H1 (cell line): ENCODE measurements around the gene TNF. TPM values are rescaled to one million over a fixed set of nuclear protein-coding genes. Genes with fewer than 3 reads are reported as not detected.

ENCODE experiments used
- ATF3 ChIP-seq: IDR thresholded peaks from 2 replicates; pipeline ENCODE4 v1.6.1; 2011; ENCODE audit warnings: low read depth, mild to moderate bottlenecking, low read length; ENCODE audit not compliant: insufficient read depth
- BACH1 ChIP-seq: IDR thresholded peaks from 2 replicates; pipeline ENCODE4 v1.6.1; 2012; ENCODE audit warnings: low read length, improper control_type of control experiment
- BCL11A ChIP-seq, 2 experiments: IDR thresholded peaks; one replicate each; pipeline ENCODE4 v1.6.1; 2011; ENCODE audit warnings: low read depth in 2 of 2, low read length in 2 of 2, mild to moderate bottlenecking in 2 of 2
- BRCA1 ChIP-seq: IDR thresholded peaks from 2 replicates; pipeline ENCODE4 v1.6.1; 2012; ENCODE audit warnings: low read depth, low read length, improper control_type of control experiment
- CBX5 ChIP-seq: fragments of 300-800, 300-1000 bp; sonication (generic); IDR thresholded peaks from 2 replicates; pipeline ENCODE4 v1.7.1; 2016; ENCODE audit warnings: antibody characterized with exemption, low read length, low read depth
- CBX8 ChIP-seq: fragments of 300-800, 300-1000 bp; sonication (generic); IDR thresholded peaks from 2 replicates; pipeline ENCODE4 v1.7.1; 2016; ENCODE audit warnings: low read depth, low read length, borderline replicate concordance
- CHD2 ChIP-seq: IDR thresholded peaks from 2 replicates; pipeline ENCODE4 v1.6.1; 2012; ENCODE audit warnings: low read length, improper control_type of control experiment
- CTBP2 ChIP-seq: IDR thresholded peaks from 2 replicates; pipeline ENCODE4 v1.7.0; 2011; ENCODE audit warnings: borderline replicate concordance, mild to moderate bottlenecking, moderate library complexity, mixed read lengths, low read length; ENCODE audit not compliant: insufficient read depth, insufficient read length
- EGR1 ChIP-seq: IDR thresholded peaks from 2 replicates; pipeline ENCODE4 v1.6.1; 2011; ENCODE audit warnings: low read depth, low read length, borderline replicate concordance
- HDAC6 ChIP-seq: IDR thresholded peaks from one replicate; pipeline ENCODE4 v1.7.1; 2012; ENCODE audit warnings: low read depth, mild to moderate bottlenecking, inconsistent platforms, low read length, moderate library complexity
- JUND ChIP-seq: IDR thresholded peaks from 2 replicates; pipeline ENCODE4 v1.6.1; 2011; ENCODE audit warnings: mild to moderate bottlenecking, improper control_type of control experiment, low read length
- KDM1A ChIP-seq: fragments of 200-600, 300-600 bp; sonication (generic); IDR thresholded peaks from 2 replicates; pipeline ENCODE4 v1.7.1; 2016; ENCODE audit warnings: mild to moderate bottlenecking, low read length, borderline replicate concordance
- KDM4A ChIP-seq: IDR thresholded peaks from one replicate; pipeline ENCODE4 v1.7.1; 2012; ENCODE audit warnings: low read depth, mild to moderate bottlenecking, moderate library complexity, low read length, inconsistent platforms; ENCODE audit not compliant: severe bottlenecking
- MAFK ChIP-seq: IDR thresholded peaks from 2 replicates; pipeline ENCODE4 v1.6.1; 2012; ENCODE audit warnings: low read depth, mild to moderate bottlenecking, improper control_type of control experiment, low read length
- MAX ChIP-seq: IDR thresholded peaks from 2 replicates; pipeline ENCODE4 v1.6.1; 2012; ENCODE audit warnings: inconsistent platforms
- NANOG ChIP-seq: IDR thresholded peaks from 2 replicates; pipeline ENCODE4 v1.6.1; 2011; ENCODE audit warnings: low read length, low read depth, mild to moderate bottlenecking, inconsistent platforms; ENCODE audit not compliant: insufficient read depth, poor library complexity, severe bottlenecking
- RBBP5 ChIP-seq: IDR thresholded peaks from 2 replicates; pipeline ENCODE4 v1.7.1; 2012; ENCODE audit warnings: low read depth, mild to moderate bottlenecking, inconsistent platforms, low read length, moderate library complexity, borderline replicate concordance
- RXRA ChIP-seq: IDR thresholded peaks from 2 replicates; pipeline ENCODE4 v1.6.1; 2011; ENCODE audit warnings: low read depth, mild to moderate bottlenecking, low read length, moderate library complexity; ENCODE audit not compliant: insufficient read depth
- SAP30 ChIP-seq: fragments of 300-600 bp; sonication (generic); IDR thresholded peaks from 2 replicates; pipeline ENCODE4 v1.7.1; 2012; ENCODE audit warnings: low read length, moderate library complexity, mild to moderate bottlenecking, inconsistent platforms; ENCODE audit not compliant: insufficient read depth, insufficient replicate concordance
- SP2 ChIP-seq: IDR thresholded peaks from 2 replicates; pipeline ENCODE4 v1.6.1; 2012; ENCODE audit warnings: mild to moderate bottlenecking, low read length, inconsistent platforms
- TAF1 ChIP-seq: IDR thresholded peaks from 2 replicates; pipeline ENCODE4 v1.6.1; 2011; ENCODE audit warnings: mild to moderate bottlenecking, low read depth, low read length
- TBP ChIP-seq: IDR thresholded peaks from 2 replicates; pipeline ENCODE4 v1.6.1; 2011; ENCODE audit warnings: low read depth, low read length, improper control_type of control experiment
- polyA plus RNA-seq, 7 experiments: library from polyadenylated mRNA; depleted of rRNA in 3 of 7; stranded (reverse) in 5 of 7; unstranded in 2 of 7; fragments of >200 nt in 5 of 7; fragments of 200-250 nt in 2 of 7; gene quantifications; 1 replicate in 5 of 7; 2 replicates in 1 of 7; 4 replicates in 1 of 7; pipeline versions ENCODE4 v1.2.1 to v1.2.3, GENCODE V29; 2011 to 2013; ENCODE audit warnings: missing spikeins in 2 of 7, mixed read lengths in 2 of 7
- total RNA-seq: library from RNA; stranded (reverse); fragmentation: NEBNext Ultra II Directional; extraction: Animal tissue kit (Norgen Biotek cat#: 25700); gene quantifications from 2 replicates; pipeline ENCODE4 v1.2.1, GENCODE V29; 2021
- TF ChIP-seq, protein P1 (sequence below): IDR thresholded peaks from 2 replicates; pipeline ENCODE4 v1.6.1; 2012; ENCODE audit warnings: inconsistent platforms

Gene TNF
- total and polyA plus RNA-seq, 2 of the 8 experiments (the other 6 are each of a cell fraction or from before 2014, with no cell fraction given), result not detected

GRCh38 chr6:31580807-31581433 is 5.6 kb downstream of the TNF start (continued):
- TF ChIP-seq ATF3 (no peak), EGR1 (no peak), JUND (no peak), MAX (peak; percentile 75), HDAC6 (no peak), KDM1A (no peak), RBBP5 (peak; percentile 96), BACH1 (peak; percentile 88), RXRA (no peak), TBP (peak; percentile 61; the same call in 1 of the 2 replicates), SAP30 (no peak), BRCA1 (no peak; the same call in 1 of the 2 replicates), KDM4A (peak; percentile 98), TAF1 (peak; percentile 51), CBX5 (no peak), CBX8 (no peak), CTBP2 (no peak), CHD2 (no peak), NANOG (no peak), SP2 (no peak), MAFK (no peak), BCL11A (IDR thresholded peaks at IDR 0.05; ENCODE audit: low read depth in 2 of 2, low read length in 2 of 2) (no peak)
- TF ChIP-seq, protein P1, sequence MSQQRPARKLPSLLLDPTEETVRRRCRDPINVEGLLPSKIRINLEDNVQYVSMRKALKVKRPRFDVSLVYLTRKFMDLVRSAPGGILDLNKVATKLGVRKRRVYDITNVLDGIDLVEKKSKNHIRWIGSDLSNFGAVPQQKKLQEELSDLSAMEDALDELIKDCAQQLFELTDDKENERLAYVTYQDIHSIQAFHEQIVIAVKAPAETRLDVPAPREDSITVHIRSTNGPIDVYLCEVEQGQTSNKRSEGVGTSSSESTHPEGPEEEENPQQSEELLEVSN, result peak; percentile 70
